Heart left ventricle (tissue), 16 donors: ENCODE results near the gene ING5. TPM values are rescaled to one million over a fixed set of nuclear protein-coding genes. Genes with fewer than 3 reads are reported as not detected.

Experiments
- ATAC-seq, 4 donors: fragments of 200-7000 bp; cut with Tn5 transposase; one replicate each; pipeline ENCODE4 v1.9.1; 2020 to 2022; ENCODE audit warnings: moderate library complexity in 4 of 4, mild to moderate bottlenecking in 3 of 4, moderate number of reproducible peaks in 1 of 4
- DNase-seq, 5 donors: peaks; one replicate each; pipeline ENCODE4 v3.0.0-alpha.2; 2020
- H3K27ac ChIP-seq, 12 donors: fragments of 200-600 bp; sonication (generic) in 4 of 12; one replicate each; pipeline versions ENCODE4 v1.5.0 to v1.8.0; 2016 to 2022; ENCODE audit warnings: mild to moderate bottlenecking in 2 of 12
- H3K27me3 ChIP-seq, 9 donors: fragments of 200-600 bp; sonication (generic) in 2 of 9; one replicate each; pipeline versions ENCODE4 v1.5.1 to v1.8.0; 2016 to 2022; ENCODE audit warnings: mild to moderate bottlenecking in 3 of 9
- H3K36me3 ChIP-seq, 9 donors: fragments of 200-600 bp; sonication (generic) in 2 of 9; one replicate each; pipeline versions ENCODE4 v1.5.0 to v1.8.0; 2018 to 2022; ENCODE audit warnings: mild to moderate bottlenecking in 2 of 9
- H3K4me1 ChIP-seq, 12 donors: fragments of 200-600 bp; sonication (generic) in 4 of 12; one replicate each; pipeline versions ENCODE4 v1.5.0 to v1.8.0; 2016 to 2022; ENCODE audit warnings: mild to moderate bottlenecking in 3 of 12
- H3K4me3 ChIP-seq, 12 donors: fragments of 200-600 bp; sonication (generic) in 4 of 12; one replicate each; pipeline versions ENCODE4 v1.5.0 to v1.8.0; 2017 to 2022; ENCODE audit warnings: mild to moderate bottlenecking in 9 of 12, moderate library complexity in 4 of 12
- H3K9me3 ChIP-seq, 12 donors: fragments of 200-600 bp; sonication (generic) in 4 of 12; one replicate each; pipeline versions ENCODE4 v1.5.0 to v1.8.0; 2016 to 2022; ENCODE audit warnings: mild to moderate bottlenecking in 1 of 12
- CTCF ChIP-seq, 12 donors: fragments of 200-600 bp; sonication (generic) in 4 of 12; IDR thresholded peaks; one replicate each; pipeline versions ENCODE4 v1.5.0 to v1.8.0; 2018 to 2022; ENCODE audit warnings: antibody characterized with exemption in 12 of 12, mild to moderate bottlenecking in 5 of 12
- POLR2A ChIP-seq, 2 donors: fragments of 450-650 bp; IDR thresholded peaks; one replicate each; pipeline ENCODE4 v1.6.1; 2017; ENCODE audit warnings: antibody characterized with exemption in 2 of 2, mild to moderate bottlenecking in 2 of 2, moderate library complexity in 2 of 2
- WGBS, 4 donors: extraction: QIAGEN DNeasy Blood & Tissue Kit in 2 of 4; methylation state at CpG; one replicate each; pipeline versions ENCODE4 v1.1.5 to v1.1.7; 2013 to 2018; 5-methylcytosine and 5-hydroxymethylcytosine counted together
- intact Hi-C, 10 donors: fragments of 100-400 bp; cut with DNase I; formaldehyde crosslinking; loops; one replicate each; pipeline versions ENCODE4 v1.11.1 to v1.14.2; 2022
- long read RNA-seq, 3 donors: library from polyadenylated mRNA; unstranded; transcript quantifications; one replicate each; pipeline ENCODE4 v2.0.0, GENCODE V29; 2020 to 2021
- polyA plus RNA-seq, 2 donors: library from polyadenylated mRNA; stranded (reverse); fragments of 200-250 nt; gene quantifications; one replicate each; pipeline ENCODE4 v1.2.3, GENCODE V29; 2013
- total RNA-seq, 9 donors: library from RNA; depleted of rRNA in 2 of 9; stranded (reverse); fragments of >200 nt in 2 of 9; fragmentation: NEBNext Ultra II Directional in 3 of 9; extraction: Animal tissue kit (Norgen Biotek cat#: 25700) in 3 of 9; gene quantifications; one replicate each; pipeline versions ENCODE4 v1.1.0 to v1.2.4, GENCODE V29; 2016 to 2023
- donor health status: ischemic (EF 13 %, LVEDD 7.1; RV severe dilation, severe dysfunction).
- donor health status: healthy with polysubstance abuse.
- donor health status: DM: no; HTN: yes; CAD: no.
- donor health status: DM: no; HTN: no; CAD: no.
- donor health status: ischemic (EF 25% LVEDD 6.9; RV normal size, moderate dysfunction).
- donor health status: ischemic (EF 25% LVEDD 5.7; RV mildly dilated, moderate dysfunction).
- donor health status: healthy.
- donor health status: DM: yes; HTN: yes; CAD: no.
- donor health status: ischemic (EF 35%, LVEDD 5.7; RV mildly dilated, moderate dysfunction).
- donor health status: nonischemic (EF 11% LVEDD 7.7; RV severe dilation, severe dysfunction).
- donor health status: DM: yes; HTN: yes; CAD: no.
- donor health status: PGD.
- donor health status: ischemic (EF 29% LVEDD 5.4; RV normal size, mild dysfunction).
- donor health status: nonischemic (EF 23%, LVEDD 6.1; RV moderate dilation, normal function).

The ING5 gene
- total RNA-seq (10 to 100 TPM; 11.8 to 29.3 (median 18.2) TPM), polyA plus RNA-seq (10 to 100 TPM; 18.0 to 27.5 TPM)
- long read RNA-seq, donor 1, full-length matches to known transcripts: 4 of 8 reads
- long read RNA-seq, donor 1, partial matches to known transcripts: 1 of 8 reads
- long read RNA-seq, donor 1, other reads (novel, unspliced or antisense): 3 of 8 reads
- long read RNA-seq, donor 2, partial matches to known transcripts: 2 of 10 reads
- long read RNA-seq, donor 2, other reads (novel, unspliced or antisense): 5 of 10 reads
- long read RNA-seq, donor 3, full-length matches to known transcripts: 7 of 19 reads
- long read RNA-seq, donor 3, partial matches to known transcripts: 2 of 19 reads
- long read RNA-seq, donor 3, other reads (novel, unspliced or antisense): 10 of 19 reads

GRCh38 chr2:241701399-241702154 is at the start of gene ING5:
TSS of gene ING5 (plus strand) at chr2:241702039. CDS start at chr2:241702066, 27 bp downstream.
- 0 to 1% (median 0%) methylated on average over 11 to 96 of the region's 96 CpGs for WGBS, 4 donors
- Histone ChIP-seq H3K27ac (peak within 1 kb of the TSS; percentile 70 to 97 (median 91)), H3K36me3 (peaks cover 0 to 25% (median 20%) of the 10 kb centered on the region in 9 donors), H3K4me3 (peak within 1 kb of the TSS; percentile 63 to 99 (median 85)), H3K4me1 (peaks cover 0 to 21% (median 14%) of the 10 kb centered on the region in 12 donors), H3K27me3 (no peaks in the 10 kb centered on the region), H3K9me3 (peaks cover 0 to 4% (median 0%) of the 10 kb centered on the region in 12 donors)
- ATAC-seq (peak; percentile 73 to 88 (median 87)), DNase-seq (peak; percentile 96 to 99 (median 97))
- TF ChIP-seq CTCF (IDR thresholded peaks at IDR 0.05) (peak in 4 of 12 donors; percentile 0 to 59 (median 34)), POLR2A (IDR thresholded peaks at IDR 0.05) (peak in 1 of 2 donors; percentile 82)
- intact Hi-C loops: loop anchor here in 3 of 10 donors (2.0 to 10.0 kb wide), 3 partner anchors 15 to 179 kb away; partner anchors contain the start of gene DTYMK (in 1 of the 3)

- Histone ChIP-seq H3K36me3 (peaks cover 0 to 65% (median 53%) of the 10 kb centered on the region in 9 donors), H3K27me3 (no peaks in the 10 kb centered on the region), H3K4me1 (peaks cover 0 to 22% (median 5%) of the 10 kb centered on the region in 12 donors), H3K27ac (no peak overlapping the region), H3K9me3 (no peaks in the 10 kb centered on the region), H3K4me3 (no peak overlapping the region)
- ATAC-seq: no peak
- TF ChIP-seq POLR2A (IDR thresholded peaks at IDR 0.05): no peak
- no peak for TF ChIP-seq CTCF (IDR thresholded peaks at IDR 0.05)
- intact Hi-C loops: loop anchor here in 2 of 10 donors (10.0 kb wide), 1 partner anchor 797 kb away; no protein-coding TSS in a partner anchor
- 93 to 97% (median 96%) methylated on average over 9 of the region's 9 CpGs for WGBS, 4 donors
- no peak for DNase-seq
Observed at GRCh38 chr2:241652142-241652541, 49.7 kb upstream of the ING5 start.

GRCh38 chr2:241652722-241653121 is 49.1 kb upstream of the ING5 start:
- Histone ChIP-seq H3K36me3 (peaks cover 0 to 70% (median 58%) of the 10 kb centered on the region in 9 donors), H3K27ac (no peak overlapping the region), H3K9me3 (no peaks in the 10 kb centered on the region), H3K4me3 (no peak overlapping the region), H3K27me3 (no peaks in the 10 kb centered on the region), H3K4me1 (peaks cover 0 to 22% (median 5%) of the 10 kb centered on the region in 12 donors)
- intact Hi-C loops: loop anchor here in 2 of 10 donors (10.0 kb wide), 1 partner anchor 798 kb away; no protein-coding TSS in a partner anchor
- no peak for DNase-seq
- no peak for TF ChIP-seq POLR2A (IDR thresholded peaks at IDR 0.05)
- no peak for TF ChIP-seq CTCF (IDR thresholded peaks at IDR 0.05)
- no peak for ATAC-seq
- 95 to 98% (median 97%) methylated on average over 6 to 9 of the region's 9 CpGs for WGBS, 4 donors
